Activated CD8-positive, alpha-beta memory T cell treated with anti-CD3 and anti-CD28 coated beads, Interleukin-2, amount 50 U/mL, for 1 hour (primary cell): ENCODE measurements around the gene TBC1D16.

ENCODE experiments used
- DNase-seq: peaks from one replicate; pipeline ENCODE4 v3.0.0-alpha.2; 2020; ENCODE audit errors: extremely low read depth

TBC1D16 gene

GRCh38 chr17:79987187-79987934, 48.3 kb downstream of the TBC1D16 start:
- DNase-seq: no peak

DNA sequence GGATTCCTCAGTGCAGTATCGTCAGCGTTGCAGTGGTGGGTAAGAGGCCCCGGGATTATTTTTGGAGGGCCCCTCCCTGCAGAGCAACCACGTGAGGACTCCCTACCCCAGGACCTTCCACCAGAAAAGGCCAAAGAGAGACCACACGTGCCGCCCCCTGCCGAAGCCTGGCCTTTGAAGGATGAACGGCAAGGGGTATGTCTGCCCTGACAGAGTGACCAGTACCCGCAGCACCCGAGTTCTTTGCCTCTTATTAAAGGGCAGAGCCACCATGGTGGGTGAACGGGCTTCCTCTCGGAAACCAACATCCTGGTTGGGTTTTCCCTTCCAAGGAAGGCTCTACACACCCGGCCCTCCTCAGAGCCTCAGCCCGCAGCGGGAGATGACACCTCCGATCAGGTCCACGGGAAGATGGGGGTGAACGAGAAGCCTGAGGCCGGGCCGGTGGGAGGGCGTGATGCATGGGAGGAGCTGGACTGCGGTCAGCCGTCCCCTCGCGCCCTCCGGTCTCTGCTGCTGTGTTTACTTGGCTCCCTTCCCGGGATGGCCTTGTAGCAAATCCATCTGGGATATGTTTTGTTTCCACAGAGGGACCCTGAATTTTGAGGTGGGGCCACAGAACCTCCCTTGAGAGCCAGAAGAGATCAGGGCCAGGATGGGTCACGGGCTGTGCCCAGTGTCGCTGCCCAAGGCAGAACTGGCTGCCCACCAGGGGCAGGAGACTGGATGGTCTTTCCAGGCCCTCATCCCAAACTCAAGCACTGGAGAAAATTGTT, 49.1 kb downstream of the TBC1D16 start:
- no peak for DNase-seq

DNA sequence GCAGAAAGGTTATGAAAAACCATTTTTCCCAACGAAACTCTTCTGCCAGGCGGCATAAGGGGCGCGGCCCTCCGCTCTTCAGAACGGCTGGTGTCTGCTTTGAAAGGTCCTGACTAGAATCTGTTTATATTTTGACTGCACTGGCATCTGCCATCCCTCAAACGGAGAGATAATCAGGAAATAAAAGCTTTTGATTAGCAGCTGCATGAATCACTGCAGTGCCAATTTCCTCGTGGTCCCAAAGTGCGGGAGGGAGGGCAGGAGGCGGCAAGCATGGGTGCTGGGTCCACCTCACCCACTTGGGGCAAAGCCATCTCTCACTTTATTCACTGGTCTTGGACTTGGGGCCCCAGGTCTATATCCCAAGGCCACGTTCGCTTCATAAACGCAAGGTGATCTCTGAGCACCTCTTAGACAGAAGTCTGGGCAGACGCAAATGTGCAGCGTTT, 49.7 kb downstream of the TBC1D16 start:
- DNase-seq: no peak

DNA sequence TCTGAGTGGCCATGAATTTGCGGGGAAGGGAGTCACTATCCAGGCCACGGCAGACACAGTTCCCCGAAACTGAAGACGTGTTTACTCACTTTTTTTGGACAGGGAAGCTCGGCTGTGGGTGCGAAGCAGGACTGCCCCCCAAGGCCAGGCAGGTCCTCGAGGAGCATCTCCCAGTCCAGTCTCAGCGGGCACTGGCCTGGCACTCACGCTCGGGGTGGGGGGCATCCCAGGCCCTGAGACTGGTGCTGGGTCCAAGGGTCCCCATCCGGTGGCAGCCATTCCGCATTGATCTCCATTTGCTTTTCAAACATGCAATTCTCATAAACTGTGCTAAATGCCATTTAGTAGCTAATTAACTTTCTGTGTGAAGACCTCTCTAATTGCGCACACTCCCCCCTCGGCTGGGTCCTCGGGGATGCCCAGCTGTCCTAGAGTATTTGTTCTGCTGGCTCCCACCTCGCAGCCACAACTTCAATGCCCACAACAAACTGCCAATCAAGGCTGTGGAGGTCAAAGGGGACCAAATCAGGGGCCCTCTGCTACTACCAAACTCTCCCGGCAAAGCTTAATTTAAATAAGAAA, 50.2 kb downstream of the TBC1D16 start:
- DNase-seq: no peak

- no peak for DNase-seq
Observed at GRCh38 chr17:79984877-79985276, 50.8 kb downstream of the TBC1D16 start.

DNA sequence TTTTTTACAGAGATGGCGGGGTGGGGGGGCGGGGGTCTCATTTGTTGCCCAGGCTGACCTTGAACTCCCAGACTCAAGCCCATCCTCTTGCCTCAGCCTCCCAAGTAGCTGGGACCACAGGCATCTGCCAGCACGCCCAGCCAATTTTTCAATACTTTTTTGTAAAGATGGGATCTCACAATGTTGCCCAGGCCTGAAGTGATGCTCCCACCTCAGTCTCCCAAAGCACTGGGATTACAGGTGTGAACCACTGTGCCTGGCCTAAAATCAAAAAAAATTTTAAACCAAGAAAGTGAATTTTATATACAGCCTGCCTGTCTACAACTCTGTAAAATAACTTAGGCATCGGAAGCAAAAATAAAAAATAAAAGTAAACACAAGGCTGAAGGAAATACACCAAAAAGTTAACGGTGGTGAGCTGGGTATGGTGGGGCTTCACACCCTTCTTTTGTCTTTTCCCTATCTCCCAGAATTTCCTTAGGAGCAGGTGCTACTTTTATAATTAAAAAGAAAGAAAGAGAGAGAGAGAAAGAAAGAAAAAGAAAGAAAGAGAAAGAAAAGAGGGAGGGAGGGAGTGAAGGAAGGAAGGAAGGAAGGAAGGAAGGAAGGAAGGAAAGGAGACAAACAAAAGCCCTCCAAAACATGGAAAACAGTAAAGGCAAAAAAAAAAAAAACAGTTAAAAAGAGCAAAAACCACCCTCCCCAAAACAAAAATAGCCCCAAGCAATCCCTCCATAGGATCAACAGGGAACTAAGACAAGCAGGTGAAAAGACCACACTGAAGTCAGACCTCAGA, 51.4 kb downstream of the TBC1D16 start:
- DNase-seq: no peak

DNA sequence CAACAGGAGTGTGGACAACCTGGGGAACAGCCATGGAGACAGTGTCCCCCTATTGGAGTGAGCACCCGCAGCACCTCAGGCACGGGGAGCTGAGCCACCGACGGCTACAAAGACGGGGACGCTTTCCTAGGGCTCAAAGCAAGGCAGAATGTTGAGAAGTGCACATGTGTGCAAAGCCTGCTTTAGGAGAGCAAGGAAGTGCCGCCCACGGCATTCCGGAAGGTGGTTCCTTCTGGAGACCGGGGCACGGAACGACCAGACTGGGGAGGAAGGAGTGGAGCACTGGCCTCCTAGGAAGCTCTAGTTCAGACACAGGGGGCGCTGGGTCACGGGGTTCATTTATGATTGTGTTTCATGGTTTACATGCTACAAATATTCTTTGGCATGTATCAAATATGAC, 52.2 kb downstream of the TBC1D16 start:
- DNase-seq: no peak

GRCh38 chr17:79982986-79983385, 52.7 kb downstream of the TBC1D16 start:
- DNase-seq: no peak

- no peak for DNase-seq
Observed at GRCh38 chr17:79981661-79982101, 54.0 kb downstream of the TBC1D16 start.

DNA sequence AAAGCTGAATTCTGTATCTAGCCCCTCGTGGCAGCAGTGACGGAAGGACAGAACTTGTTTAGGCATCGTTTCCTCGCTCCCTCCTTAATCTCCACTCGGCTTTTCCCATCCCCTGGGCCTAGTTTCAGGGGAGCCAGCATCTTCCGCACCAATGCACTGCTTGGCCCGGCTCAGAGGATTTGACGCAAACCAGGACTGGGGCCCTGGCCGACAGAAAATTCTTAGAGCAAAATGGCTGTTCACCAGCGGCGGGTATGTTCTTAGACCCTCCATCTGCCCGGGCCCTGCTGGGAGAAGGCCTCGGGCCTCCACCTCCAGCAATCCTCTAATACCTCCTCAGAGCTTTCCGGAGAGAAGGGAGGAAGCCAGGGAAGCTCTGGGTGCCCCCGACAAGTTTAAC, 54.6 kb downstream of the TBC1D16 start:
- DNase-seq: no peak

- DNase-seq: no peak
Observed at GRCh38 chr17:79980246-79981043, 55.2 kb downstream of the TBC1D16 start.

DNA sequence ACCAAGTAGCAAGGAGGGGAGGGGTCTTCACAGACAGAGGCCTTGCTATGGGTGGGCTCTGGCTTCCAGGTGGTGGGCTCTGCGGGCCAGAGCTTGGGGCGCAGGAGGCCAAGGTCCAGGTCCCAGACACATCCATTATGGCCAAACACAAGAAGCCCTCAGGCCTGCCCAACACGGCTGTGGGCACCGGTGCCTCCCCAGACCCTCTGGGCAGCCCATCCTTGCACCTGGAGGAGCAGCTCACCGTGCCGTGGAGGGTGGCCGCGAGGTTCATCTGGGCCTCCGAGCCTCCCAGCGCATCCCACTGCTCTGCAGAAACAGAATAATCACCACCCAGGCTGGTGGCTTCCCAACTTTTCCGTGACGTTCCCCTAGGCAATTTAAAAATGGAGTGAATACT, 55.9 kb downstream of the TBC1D16 start:
- DNase-seq: no peak

GRCh38 chr17:79979221-79979741, 56.4 kb downstream of the TBC1D16 start:
- DNase-seq: no peak

- DNase-seq: no peak
Observed at GRCh38 chr17:79978548-79978855, 57.2 kb downstream of the TBC1D16 start.

DNA sequence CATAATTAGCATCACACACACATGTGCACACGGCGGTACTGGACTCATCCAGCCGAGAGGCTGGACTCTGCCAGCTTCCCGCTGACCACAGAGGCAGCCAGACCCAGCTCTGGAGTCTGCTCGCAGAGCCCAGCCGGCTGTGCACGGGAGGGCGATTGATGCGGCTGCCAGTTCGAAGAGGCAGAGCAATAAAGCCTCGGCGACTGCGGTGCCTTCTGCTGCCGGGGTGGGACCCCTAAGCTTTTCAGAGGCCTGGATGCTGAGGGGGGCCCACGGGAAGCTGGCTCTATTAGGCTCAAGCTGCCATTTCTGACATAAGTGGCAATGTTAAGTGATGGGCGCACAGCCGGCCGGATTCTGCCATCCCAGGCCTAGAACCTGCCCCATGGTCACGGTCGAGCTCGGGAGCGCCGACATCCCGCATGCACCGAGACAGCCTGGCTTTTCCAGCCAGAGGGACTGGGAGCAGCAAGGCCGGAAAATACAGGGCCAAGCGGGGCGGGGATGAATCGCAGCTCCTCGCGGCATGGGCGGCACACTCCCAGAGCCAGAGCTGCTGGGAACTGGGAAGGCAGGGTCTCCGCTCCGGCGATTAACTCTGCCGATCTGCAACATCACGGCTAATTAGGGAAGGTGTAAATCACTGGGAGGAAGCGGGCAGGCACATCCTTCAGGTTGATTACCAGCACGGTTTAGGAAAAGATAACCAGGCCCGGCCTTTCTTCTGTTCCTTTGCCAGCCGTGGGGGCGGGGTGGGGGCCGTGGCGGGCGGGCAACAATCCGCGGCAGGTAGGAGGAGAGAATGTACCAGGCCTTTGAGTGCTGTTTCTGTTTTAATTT, 57.7 kb downstream of the TBC1D16 start:
- no peak for DNase-seq

GRCh38 chr17:79977161-79977631, 58.5 kb downstream of the TBC1D16 start:
- DNase-seq: no peak

DNA sequence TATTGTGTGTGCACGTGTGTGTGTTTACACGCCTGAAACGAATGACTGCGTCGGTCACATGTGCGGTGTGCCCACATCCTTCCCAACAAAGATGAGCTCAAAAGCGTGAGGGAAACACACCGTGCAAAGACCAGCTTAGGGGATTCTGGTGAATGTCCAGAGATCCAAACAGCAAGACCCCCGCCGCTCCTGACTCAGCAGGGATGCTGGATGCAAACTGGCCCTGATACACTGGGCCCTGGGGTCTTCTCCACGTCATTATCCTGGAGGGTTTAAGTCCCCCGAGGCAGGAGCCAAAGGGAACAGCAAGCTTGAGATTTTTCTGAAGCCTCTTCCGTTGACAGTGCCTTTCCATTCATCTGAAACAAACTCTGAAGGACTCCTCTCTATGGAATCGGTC, 59.2 kb downstream of the TBC1D16 start:
- DNase-seq: no peak

- DNase-seq: no peak
Observed at GRCh38 chr17:79975498-79976134, 60.1 kb downstream of the TBC1D16 start.
